AML-193 (cell line): ENCODE data around the gene NUP188.

Experiments used
- DNase-seq, 2 experiments: peaks; one replicate each; lab custom pipeline; 2025; lab: John Stamatoyannopoulos, UW

The NUP188 gene

GRCh38 chr9:129007766-129008468 is 60.4 kb downstream of the NUP188 start:
- DNase-seq, result no peak

- DNase-seq, result no peak
Observed at GRCh38 chr9:129008469-129008965, 61.0 kb downstream of the NUP188 start.

- DNase-seq, result no peak
Observed at GRCh38 chr9:129008986-129009583, 61.6 kb downstream of the NUP188 start.

- DNase-seq, result no peak
Observed at GRCh38 chr9:129009584-129010141, 62.2 kb downstream of the NUP188 start.

GRCh38 chr9:129010267-129010975 is 62.9 kb downstream of the NUP188 start:
- no peak for DNase-seq

- DNase-seq, result no peak
Observed at GRCh38 chr9:129011170-129011569, 63.7 kb downstream of the NUP188 start.

- DNase-seq, result no peak
Observed at GRCh38 chr9:129011761-129012181, 64.3 kb downstream of the NUP188 start.

GRCh38 chr9:129012343-129012742 is 64.8 kb downstream of the NUP188 start:
- no peak for DNase-seq

GRCh38 chr9:129012893-129013448 is 65.5 kb downstream of the NUP188 start:
- DNase-seq, result no peak

- no peak for DNase-seq
Observed at GRCh38 chr9:129013674-129014073, 66.2 kb downstream of the NUP188 start.

- no peak for DNase-seq
Observed at GRCh38 chr9:129014124-129014523, 66.6 kb downstream of the NUP188 start.

- no peak for DNase-seq
Observed at GRCh38 chr9:129014608-129015007, 67.1 kb downstream of the NUP188 start.

GRCh38 chr9:129021091-129021490 is 73.6 kb downstream of the NUP188 start:
- DNase-seq, result no peak

- DNase-seq, result no peak
Observed at GRCh38 chr9:129022037-129022436, 74.5 kb downstream of the NUP188 start.

GRCh38 chr9:129023036-129023907 is 75.8 kb downstream of the NUP188 start:
- DNase-seq, result no peak

- no peak for DNase-seq
Observed at GRCh38 chr9:129023908-129024233, 76.4 kb downstream of the NUP188 start.

GRCh38 chr9:129026442-129027223 is 79.1 kb downstream of the NUP188 start:
- DNase-seq, result no peak

GRCh38 chr9:129027224-129027684 is 79.8 kb downstream of the NUP188 start:
- DNase-seq, result no peak

GRCh38 chr9:129027685-129028191 is 80.2 kb downstream of the NUP188 start:
- DNase-seq, result no peak
